ENCODE results near the gene CISH.

The CISH gene, protein sequence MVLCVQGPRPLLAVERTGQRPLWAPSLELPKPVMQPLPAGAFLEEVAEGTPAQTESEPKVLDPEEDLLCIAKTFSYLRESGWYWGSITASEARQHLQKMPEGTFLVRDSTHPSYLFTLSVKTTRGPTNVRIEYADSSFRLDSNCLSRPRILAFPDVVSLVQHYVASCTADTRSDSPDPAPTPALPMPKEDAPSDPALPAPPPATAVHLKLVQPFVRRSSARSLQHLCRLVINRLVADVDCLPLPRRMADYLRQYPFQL

DNA sequence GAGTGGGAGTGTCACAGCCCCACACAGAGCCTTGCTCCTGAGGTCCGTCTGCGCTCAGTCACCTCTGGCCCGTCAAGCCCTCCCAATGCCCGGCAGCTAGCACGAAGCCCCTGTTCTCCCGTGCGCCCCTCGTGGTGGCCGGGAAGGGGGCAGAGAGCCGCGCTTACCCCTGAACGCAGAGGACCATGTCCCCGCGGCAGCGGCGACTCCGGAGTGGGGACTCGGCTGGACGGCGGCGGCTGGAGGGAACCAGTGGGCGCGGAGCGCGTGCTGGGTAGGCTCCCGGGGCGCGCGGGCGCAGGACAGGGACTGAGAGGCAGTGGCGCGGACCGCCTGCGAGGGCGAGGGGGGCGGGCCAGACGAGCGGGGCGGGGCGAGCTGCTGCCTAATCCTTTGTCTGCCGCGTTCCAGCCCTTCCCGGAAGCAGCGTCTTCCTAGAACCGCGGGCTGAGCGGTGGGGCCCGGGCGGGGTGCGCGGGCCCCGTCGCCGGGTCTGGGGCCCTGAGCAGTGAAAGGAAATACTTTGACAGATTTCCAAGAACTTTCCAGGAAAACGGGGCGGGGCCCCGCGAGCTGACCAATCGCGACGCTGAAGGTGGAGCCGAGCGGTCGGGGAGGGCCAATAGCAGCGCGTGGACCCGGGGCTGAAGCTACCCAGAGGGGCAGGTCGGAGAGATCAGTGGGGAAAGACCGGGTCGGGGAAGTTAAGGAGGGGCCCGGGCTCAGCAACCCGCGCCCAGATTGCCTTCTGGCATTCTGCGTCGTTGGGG is at the start of gene CISH:
Gene CISH, minus strand, starts transcription at position 311 of the 770 bp plus-strand sequence. Its CDS starts 124 bp downstream, at position 187.
- peak; percentile 56 for DNase-seq

DNA sequence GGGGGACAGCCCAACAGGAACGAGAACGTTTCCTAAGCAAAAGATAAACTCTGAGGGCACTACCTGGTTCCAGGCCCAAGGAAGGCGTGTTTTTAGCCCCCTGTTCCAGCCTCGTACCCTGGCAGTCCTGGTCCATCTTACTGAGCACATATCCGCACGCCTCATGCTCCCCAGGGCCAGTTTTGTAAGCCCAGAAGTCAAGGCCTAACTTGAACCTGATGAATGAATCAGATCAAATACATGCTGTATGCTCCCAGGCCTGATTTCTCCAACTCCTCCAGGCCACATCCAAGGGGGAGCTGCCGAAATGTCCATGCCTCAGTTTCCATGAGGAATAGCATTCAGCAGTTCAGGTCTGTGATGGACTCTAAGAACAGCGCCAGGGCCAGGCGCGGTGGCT is 48.8 kb upstream of the CISH start:
- no peak for DNase-seq

DNA sequence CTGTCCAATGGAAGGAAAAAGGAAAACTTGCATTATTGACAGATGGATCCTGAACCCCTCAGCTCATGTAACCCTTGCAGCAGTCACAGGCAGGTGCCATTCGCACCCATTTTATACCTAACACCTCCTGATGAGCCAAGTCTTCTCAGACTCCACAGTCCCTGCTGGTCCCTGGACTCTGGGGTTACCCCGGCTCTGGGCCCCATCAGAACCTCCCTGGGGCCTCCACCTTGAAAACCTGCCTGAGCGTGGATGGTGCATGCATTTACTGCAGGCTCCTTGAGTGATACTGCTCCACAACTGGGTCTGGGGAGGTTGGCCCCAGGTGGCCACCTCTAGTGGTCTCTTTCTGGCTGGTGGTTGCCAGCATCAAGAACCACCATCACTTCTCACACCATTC is 47.3 kb upstream of the CISH start:
- DNase-seq: no peak

DNA sequence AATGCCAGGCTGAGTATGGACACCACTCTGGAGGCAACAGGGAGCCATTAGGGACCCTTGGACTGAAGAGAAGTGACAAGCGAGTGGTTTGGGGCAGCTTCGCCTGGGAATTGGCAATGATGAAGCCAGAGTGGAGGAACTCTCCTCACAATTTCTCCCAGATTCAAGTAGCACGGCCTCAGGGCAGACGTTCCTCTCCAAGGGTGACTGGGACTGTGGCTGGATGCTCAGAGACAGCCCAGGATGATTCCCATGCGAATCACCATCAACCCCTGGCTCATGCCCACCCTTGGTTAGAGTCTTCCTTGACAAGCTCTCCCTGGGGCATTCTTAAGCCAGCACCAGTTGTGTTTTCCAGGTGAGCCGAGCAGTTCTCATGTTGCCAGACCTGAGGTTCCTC is 46.8 kb upstream of the CISH start:
- DNase-seq: no peak

DNA sequence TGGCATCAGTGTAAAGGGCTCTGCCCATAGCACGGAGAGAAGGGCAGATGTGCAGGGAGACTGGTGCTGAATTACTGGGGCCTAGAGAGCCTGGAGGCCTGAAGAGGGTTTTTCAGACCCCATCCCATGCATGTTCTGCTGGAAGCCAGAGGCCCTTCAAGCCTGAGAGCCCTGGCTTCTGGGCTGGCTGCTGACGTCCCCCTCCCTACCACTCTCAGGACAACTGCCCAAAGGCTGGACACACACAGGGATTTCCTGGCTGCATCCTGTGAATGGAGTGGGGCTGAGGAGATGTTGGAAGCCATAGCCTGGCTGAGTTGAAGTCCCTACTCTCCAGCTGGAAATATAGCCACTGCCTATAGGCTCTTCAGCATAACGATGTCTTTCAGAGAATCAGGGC is 46.2 kb upstream of the CISH start:
- no peak for DNase-seq

DNA sequence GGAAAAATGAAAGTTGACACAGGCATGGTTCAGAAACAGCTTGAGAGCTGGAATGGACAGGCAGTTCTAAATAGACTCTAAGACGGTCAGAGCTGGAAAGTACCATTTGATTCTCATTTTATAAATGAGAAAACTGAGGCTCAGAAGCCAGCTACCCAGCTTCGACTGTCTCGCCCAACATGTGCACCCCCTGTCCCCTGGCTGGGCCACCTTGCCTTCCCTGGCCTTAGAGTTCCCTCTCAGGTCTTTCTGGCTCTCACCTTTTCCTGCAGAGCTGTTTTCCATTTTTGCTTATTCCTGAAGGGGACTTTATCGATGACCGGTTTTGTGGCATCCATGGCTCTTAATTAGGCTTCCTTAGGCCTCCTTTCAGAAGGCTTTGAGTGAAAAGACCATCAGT is 45.8 kb upstream of the CISH start:
- no peak for DNase-seq

DNA sequence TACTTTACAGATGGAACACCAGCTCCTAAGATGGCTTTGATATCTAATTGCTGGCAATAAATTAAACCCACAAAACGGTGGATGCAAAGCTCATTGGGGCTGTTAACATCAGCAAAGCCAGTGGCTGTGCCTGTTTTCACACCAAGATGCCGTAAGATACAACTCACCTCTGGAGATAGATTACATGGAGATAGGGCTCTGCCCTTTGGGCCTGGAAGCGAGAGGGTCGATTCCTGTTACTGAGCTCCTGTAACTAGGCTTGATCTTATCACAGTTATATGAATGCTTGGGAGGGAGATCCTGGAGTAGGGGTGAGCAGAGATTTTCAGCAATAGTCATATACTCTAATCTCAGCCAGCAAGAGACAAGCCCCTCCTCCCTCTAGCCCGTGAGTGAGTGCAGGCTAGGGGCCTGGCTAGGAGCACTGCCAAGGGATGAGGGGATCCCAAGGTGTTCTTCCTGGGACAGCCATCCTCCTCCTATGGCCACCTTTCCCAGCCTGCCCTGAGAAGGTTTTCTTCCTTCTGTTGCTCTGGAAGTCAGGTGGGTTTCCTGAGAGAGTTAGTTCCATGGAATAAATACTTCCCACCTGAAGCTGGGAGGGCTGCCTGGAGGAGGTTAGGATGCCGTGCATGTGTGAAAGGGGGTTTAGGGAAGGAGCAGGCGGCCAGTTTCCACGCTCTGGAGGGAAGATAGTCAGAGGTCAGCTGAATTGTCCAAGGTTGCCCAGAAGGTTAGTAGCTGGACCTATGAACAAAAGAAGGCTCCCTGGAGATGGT is 45.0 kb upstream of the CISH start:
- DNase-seq: no peak

DNA sequence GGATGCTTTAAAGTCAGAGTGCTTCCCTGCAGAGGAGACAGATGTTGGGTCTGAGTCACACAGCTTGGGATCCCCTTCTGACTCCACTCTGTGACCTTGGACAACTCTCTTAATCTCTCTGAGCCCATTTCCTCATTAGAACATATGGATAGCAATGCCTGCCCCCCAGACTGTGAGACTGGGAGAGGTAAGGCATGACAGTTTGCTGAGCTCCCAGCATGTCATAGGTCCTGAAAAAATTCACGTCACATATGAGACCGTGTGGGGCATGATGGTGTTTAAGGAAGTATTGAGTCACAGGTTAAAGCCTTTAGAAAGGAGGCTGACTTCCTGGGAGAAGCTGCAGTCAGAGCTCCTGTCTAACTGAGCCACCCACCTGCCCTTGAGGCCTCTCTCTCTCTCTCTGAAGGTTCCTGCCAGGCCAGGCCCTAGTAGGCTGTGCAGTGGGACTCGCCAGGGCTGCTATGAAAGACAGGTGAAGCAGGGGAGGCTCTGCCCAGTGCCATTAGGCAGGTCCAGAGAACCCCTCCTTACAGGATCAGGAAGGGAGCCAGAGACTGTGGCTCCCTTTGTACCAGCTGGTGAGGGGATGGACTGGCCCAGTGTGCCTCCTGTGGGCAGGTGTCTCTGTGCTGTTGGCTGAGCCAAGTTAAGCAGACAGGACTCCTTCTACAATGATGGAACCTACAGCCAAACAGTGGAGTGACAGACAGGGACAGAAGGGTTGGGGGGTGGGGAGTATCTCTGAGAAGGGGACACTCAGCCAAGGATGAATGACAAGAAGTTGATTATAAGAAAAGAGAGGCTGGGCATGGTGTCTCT is 43.6 kb upstream of the CISH start:
- DNase-seq: no peak

DNA sequence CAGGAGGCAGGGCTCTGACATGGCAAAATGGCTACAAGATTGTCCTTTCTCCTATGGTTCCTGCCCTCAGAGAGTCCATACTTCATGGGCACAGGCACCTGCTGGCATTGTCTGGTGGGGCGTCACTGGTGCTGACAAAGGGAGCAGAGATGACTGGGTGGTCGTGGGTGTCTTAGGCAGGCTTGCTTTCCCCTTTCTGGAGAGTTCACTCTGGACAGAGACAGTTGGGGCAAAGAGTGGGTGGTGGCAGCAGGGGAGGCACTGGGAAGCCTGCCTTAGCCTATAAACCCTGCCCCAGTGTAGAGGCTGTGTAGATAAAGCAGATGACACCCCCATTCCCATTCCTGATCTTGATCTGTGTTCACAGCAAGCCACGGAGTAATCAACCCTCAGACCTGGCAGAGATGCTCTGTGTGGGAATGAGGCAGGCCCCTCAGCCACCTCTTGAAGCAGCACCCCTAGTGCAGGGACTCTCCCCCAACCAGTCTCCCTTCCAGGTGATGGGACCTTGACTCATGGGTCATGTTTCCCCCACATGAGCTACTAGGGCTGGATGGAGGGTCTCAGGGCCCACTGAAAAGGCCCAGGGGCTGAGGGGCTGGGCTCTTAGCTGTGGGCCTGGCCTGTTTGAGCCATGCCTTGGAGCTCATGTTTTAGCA is 42.5 kb upstream of the CISH start:
- DNase-seq: no peak

DNA sequence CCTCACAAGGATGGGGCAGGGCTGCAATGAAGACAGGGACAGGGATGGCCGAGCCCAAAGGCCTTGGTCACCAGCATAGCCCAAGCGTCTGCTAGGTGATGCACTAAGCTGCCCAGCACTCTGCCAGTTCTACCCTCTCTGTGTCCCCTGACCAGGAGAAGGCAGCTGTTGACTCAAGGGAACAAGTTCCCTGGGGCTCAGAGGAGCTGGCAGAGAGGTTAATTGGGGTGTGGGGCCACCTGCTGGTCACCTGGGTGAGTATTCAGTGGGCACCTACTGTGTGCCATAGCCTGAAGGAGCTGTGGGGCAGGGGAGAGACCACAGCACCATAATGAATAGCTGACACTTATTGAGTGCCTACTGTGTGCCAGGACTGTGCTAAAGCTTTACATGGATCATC is 41.1 kb upstream of the CISH start:
- DNase-seq: no peak

DNA sequence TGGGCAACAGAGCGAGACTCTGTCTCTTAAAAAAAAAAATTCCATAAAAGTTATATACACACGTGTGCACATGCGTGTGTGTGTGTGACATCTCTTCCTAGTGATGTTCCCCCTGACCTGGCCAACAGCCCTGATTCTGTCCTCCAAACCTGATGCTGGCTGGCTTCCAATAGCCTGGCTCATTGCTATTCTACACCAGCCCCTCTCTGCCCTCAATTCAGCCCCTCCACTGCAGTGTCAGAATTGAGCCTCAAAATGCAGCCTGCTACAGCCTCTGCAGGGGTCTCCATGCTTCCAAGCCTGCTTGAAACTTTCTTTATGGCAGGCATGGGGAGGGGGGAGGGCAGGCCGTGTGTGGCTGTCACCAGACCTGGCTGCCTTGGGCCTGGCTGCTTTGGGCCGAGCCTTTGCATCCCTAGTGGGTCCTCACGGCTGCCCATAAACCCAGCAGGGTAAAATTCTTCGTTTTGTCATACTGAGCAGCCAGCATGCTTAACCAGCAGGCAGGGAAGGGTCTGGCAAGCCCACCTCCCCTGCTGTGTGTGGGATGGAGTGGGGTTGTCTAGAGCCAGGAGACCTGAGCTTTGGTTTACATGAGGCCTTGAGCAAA is 40.5 kb upstream of the CISH start:
- no peak for DNase-seq

DNA sequence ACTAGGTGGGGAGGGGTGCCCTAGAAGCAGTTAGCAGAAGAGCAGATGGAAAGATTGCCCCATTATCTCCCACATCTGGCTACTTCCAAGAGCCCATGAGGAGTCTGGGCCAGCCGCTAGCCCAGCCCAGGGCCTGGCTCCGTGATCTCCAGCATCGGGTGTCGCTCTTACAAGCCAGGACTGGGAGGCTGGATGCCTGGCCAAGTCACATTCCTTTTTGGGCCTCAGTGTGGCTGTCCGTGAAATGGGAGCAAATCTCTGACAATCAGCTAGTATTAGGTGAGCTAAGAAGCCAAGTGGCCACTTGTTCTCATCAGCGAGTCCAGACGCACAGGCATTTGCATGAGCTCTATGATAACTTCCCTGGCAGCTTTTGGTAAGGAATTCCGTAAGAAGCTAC is 39.9 kb upstream of the CISH start:
- DNase-seq: no peak

DNA sequence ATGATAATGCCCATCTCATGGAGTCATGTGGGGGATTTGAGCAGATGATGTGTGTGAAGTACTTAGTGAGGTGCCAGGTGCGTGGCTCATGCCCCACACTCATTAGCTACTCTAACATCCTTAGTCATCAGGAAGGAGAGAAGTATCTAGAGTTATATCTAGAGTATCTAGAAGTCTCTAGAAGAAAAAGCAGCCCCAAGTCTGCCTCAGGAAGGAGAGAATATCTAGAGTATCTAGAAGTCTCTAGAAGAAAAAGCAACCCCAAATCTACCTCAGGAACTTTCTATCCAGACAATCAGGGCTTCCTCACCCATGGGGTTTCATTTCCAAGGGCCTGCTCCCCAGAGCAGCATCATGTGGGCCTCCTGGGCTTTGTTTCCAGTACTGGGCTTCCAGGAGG is 38.4 kb upstream of the CISH start:
- DNase-seq: no peak

DNA sequence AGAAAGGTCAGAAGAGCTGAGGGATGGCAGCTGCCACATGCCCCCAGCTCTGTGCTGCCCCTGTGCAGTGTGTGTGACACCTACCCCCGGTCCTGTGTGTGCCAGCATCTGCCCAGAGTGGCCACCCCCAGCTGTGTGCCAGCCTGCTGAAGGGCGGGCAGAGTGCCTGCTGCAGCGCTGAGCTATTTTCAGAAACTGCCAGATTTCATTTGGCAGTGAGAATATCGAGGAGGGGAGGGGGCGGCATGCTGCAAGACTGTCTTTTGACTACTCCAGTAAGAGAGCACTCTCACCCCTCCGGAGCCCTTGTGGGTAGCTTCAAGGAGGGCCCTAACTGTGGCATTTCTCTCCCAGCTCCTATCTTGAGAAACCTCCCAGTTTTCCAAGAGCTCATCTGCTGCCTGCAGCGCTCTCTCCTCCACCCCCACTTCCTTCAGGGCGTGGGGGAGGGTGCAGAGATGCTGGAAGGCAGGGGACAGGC is 37.9 kb upstream of the CISH start:
- no peak for DNase-seq

DNA sequence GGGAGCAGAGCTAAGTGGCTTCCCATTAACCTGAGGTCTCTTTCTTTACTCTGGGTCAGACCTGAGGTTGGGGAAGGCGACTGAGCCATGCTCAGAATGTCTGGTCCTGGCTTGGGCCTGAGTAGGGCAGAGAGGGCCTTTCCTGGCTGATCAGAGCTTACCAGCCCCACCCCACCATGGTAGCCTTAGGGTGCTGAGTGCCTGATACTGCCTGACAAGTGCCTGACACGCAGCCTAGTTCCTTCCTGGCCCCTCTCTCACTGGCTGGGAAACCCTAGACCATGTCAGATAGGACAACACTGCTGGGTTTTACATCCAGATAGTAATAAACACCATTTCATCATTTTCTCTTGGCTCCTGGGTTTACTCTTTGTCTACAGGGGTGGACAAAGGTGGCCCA is 37.4 kb upstream of the CISH start:
- no peak for DNase-seq

DNA sequence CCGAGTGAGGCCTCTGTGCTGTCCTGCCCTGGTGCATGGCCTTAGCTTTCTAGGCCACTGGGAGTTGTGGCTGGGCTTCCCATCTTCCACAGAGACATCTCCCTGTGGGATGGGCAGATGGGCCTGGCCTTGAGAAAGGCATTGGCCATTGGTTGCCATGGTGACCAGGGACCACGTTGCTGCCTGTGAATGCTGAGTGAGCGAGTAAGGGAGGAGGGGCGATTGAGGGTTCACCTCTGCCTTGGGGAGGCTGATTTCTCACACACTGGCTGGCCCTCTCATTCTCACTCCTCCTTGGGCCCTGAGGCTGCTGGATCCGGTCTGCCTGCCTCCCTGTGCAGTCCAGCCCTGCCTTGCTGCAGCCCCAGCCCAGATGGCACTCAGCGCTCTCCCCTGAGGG is 36.7 kb upstream of the CISH start:
- DNase-seq: no peak

DNA sequence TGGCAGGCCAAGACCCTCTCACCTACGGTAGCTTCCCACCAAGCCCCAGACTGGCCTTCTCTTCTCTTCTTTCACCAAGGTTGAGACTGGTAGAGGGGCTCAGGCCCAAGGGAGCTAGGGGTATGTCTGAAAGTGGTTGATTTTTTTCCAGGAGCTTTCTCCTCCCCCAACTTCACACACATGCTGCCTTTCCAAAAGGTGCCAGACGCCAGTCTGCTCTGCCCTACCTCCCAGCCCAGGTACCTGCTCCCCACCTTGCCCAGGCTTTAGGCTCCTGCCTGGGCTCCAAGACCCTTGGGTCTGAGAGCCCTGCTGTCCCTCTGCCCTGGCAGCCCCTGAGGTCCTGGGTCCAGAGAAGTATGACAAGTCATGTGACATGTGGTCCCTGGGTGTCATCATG is 33.8 kb upstream of the CISH start:
- no peak for DNase-seq

DNA sequence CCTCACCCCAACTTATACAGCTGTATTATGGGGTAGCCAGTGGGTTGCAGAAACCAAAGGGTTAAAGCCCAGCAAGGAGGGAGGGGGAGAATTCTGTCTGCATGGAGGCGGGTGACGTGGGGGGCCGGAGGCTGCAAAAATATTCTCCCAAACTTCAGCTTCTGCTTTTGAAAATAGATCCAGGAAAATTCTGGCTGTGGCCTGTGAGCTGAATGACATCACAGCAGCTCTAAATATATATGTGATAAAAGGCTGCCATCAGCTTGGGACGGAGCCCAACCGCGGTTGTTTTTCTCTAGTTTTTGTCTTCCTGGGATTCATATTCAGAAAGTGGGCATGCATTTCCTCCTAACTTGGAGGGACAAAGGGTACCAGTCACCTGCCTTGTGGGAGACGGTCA is 33.0 kb upstream of the CISH start:
- no peak for DNase-seq

DNA sequence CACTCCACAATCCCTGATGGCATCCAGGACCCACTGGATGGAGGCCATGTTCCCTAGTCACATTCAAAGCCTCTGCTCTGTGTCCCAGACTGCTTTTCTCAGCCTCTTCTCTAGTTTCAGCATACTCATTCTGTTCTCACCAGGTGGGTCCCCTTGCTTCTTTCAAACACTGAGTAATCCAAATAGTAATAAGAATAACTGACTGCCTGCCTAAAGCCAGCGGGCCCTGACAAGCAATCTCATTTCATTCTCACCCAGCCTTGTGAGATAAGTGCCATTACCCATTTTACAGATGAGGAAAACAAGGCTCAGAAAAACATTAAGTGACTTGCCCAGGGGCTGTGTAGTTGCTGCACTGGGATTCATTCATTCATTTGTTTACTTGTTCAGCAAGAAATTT is 30.8 kb upstream of the CISH start:
- DNase-seq: no peak

DNA sequence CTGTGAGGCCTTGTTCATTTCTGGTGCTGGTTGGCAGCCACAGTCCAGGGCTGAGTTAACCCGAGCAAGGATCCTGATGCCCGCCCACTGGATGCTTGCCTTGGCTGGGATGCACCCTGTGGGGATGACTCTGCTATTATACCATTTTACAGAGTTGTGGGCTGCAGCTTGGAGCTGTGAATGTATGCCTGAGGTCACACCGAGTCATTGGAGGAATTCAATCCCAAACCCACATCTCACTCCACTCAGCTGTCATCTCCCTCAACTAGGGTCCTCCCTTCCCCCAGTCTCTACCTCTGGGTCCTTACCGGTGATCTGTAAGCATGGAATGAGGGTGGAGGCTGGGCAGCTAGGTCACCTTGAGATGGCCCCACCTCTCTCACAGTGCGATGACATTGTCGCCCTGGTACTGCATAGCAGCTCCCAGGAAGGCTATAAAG is 27.5 kb upstream of the CISH start:
- no peak for DNase-seq

DNA sequence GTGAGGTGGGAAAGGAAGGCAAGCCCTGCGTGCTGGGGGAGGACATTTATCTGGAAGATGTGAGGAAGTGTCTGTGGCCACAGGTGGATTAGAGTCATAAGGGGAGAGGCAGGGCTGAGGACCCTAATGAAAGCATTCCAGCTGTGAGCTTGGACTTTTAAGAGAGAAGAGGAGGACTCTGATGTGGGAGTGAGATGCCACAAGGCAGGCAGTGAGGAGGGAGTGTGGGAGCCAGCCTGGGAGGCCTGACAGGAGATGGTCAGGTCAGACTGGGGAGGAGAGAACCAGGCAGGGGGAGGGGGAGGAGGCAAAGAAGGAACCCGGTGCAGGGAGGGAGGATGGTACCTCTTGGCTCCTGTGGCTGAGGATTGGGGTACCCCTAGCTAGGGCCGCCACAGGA is 26.4 kb upstream of the CISH start:
- no peak for DNase-seq

DNA sequence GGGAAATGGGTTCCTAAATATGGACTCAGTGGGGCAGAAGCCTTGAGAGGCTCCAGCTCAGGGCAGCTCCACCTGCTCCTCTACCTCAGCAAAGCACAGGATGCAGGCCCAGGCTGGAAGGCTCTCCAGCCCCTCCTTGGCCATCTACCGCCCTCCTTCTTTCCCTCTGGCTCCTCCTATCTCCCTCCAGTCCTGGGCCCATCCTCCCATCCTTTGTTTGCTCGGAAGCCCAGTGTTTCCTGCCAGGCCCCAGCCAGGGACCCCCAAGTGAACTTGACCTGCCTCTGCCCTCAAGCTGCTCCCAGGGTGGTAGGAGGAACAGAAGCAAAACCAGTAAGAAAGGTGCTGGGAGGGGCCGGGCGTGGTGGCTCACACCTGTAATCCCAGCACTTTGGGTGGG is 25.4 kb upstream of the CISH start:
- no peak for DNase-seq
